Activated CD4-positive, alpha-beta memory T cell treated with anti-CD3 and anti-CD28 coated beads, Interleukin-2, amount 10 ng/mL, durations not matched to agents 7 days and 5 days (primary cell): ENCODE measurements around the gene MTR. TPM values are rescaled to one million over a fixed set of nuclear protein-coding genes. Genes with fewer than 3 reads are reported as not detected.

Experiments
- CTCF ChIA-PET: fragments of 350-600 bp; sonication (Branson Sonifier 250); formaldehyde crosslinking; loops from one replicate; lab custom pipeline; 2021; ENCODE audit warnings: antibody characterized with exemption, inconsistent platforms; lab: Charles Lee
- POLR2A ChIA-PET: fragments of 350-600 bp; sonication (Branson Sonifier 250); formaldehyde crosslinking; loops from one replicate; lab custom pipeline; 2021; ENCODE audit warnings: antibody characterized with exemption; lab: Charles Lee
- DNase-seq: peaks from one replicate; pipeline ENCODE4 v3.0.0-alpha.2; 2020
- H3K27ac Mint-ChIP-seq: one replicate; pipeline ENCODE4 v1.8.0; 2021; ENCODE audit warnings: mild to moderate bottlenecking, mixed read lengths
- H3K27me3 Mint-ChIP-seq: one replicate; pipeline ENCODE4 v1.8.0; 2021; ENCODE audit warnings: mixed read lengths
- H3K36me3 Mint-ChIP-seq: one replicate; pipeline ENCODE4 v1.8.0; 2021; ENCODE audit warnings: low read depth, mixed read lengths
- H3K4me1 Mint-ChIP-seq: one replicate; pipeline ENCODE4 v1.8.0; 2021; ENCODE audit warnings: mixed read lengths
- H3K4me3 Mint-ChIP-seq: one replicate; pipeline ENCODE4 v1.8.0; 2021; ENCODE audit warnings: mild to moderate bottlenecking, mixed read lengths
- H3K9me3 Mint-ChIP-seq: one replicate; pipeline ENCODE4 v1.8.0; 2021; ENCODE audit warnings: mixed read lengths
- total RNA-seq, 2 experiments: library from RNA; stranded (reverse); gene quantifications; one replicate each; pipeline ENCODE4 v1.2.3, GENCODE V29; 2021

Gene MTR
- total RNA-seq, 2 experiments from 2014 or later: 43.9 to 46.4 TPM

- no peak overlapping the region for H3K4me3 Mint-ChIP-seq
- H3K27ac Mint-ChIP-seq: no peak overlapping the region
- DNase-seq: no peak
- ChIA-PET CTCF (no interaction called here), POLR2A (no interaction called here)
- no peaks in the 10 kb centered on the region for H3K36me3 Mint-ChIP-seq
- H3K4me1 Mint-ChIP-seq: no peaks in the 10 kb centered on the region
- no peaks in the 10 kb centered on the region for H3K9me3 Mint-ChIP-seq
- peaks cover 4% of the 10 kb centered on the region for H3K27me3 Mint-ChIP-seq
These were observed 143.7 kb downstream of the MTR start for GRCh38 chr1:236938760-236939159.

- no peaks in the 10 kb centered on the region for H3K4me1 Mint-ChIP-seq
- H3K27me3 Mint-ChIP-seq: peaks cover 6% of the 10 kb centered on the region
- POLR2A ChIA-PET: no interaction called here
- no peak overlapping the region for H3K4me3 Mint-ChIP-seq
- no peaks in the 10 kb centered on the region for H3K36me3 Mint-ChIP-seq
- CTCF ChIA-PET: no interaction called here
- no peaks in the 10 kb centered on the region for H3K9me3 Mint-ChIP-seq
- H3K27ac Mint-ChIP-seq: no peak overlapping the region
- no peak for DNase-seq
These were observed 147.3 kb downstream of the MTR start for GRCh38 chr1:236942431-236942830.

- Mint-ChIP-seq H3K4me3 (no peak overlapping the region), H3K9me3 (no peaks in the 10 kb centered on the region), H3K27ac (no peak overlapping the region), H3K36me3 (no peaks in the 10 kb centered on the region), H3K27me3 (peaks cover 3% of the 10 kb centered on the region), H3K4me1 (no peaks in the 10 kb centered on the region)
- ChIA-PET CTCF (no interaction called here), POLR2A (no interaction called here)
- no peak for DNase-seq
These were observed 149.5 kb downstream of the MTR start for GRCh38 chr1:236944556-236944955.

- H3K4me1 Mint-ChIP-seq: no peaks in the 10 kb centered on the region
- ChIA-PET CTCF (no interaction called here), POLR2A (no interaction called here)
- no peak overlapping the region for H3K27ac Mint-ChIP-seq
- DNase-seq: no peak
- no peaks in the 10 kb centered on the region for H3K36me3 Mint-ChIP-seq
- H3K4me3 Mint-ChIP-seq: no peak overlapping the region
- no peaks in the 10 kb centered on the region for H3K9me3 Mint-ChIP-seq
- H3K27me3 Mint-ChIP-seq: peaks cover 3% of the 10 kb centered on the region
These were observed 149.9 kb downstream of the MTR start for GRCh38 chr1:236945002-236945401.

- DNase-seq: no peak
- Mint-ChIP-seq H3K27me3 (peaks cover 3% of the 10 kb centered on the region), H3K4me3 (no peak overlapping the region), H3K9me3 (no peaks in the 10 kb centered on the region), H3K27ac (no peak overlapping the region), H3K36me3 (no peaks in the 10 kb centered on the region), H3K4me1 (no peaks in the 10 kb centered on the region)
- CTCF ChIA-PET: no interaction called here
- POLR2A ChIA-PET: no interaction called here
These were observed 152.7 kb downstream of the MTR start for GRCh38 chr1:236947794-236948193.

- CTCF ChIA-PET: no interaction called here
- POLR2A ChIA-PET: no interaction called here
- peaks cover 3% of the 10 kb centered on the region for H3K27me3 Mint-ChIP-seq
These were observed 153.3 kb downstream of the MTR start for GRCh38 chr1:236948381-236948780.

GRCh38 chr1:236948996-236949395, 153.9 kb downstream of the MTR start:
- CTCF ChIA-PET: no interaction called here
- no peak for DNase-seq
- no peak overlapping the region for H3K4me3 Mint-ChIP-seq
- no peaks in the 10 kb centered on the region for H3K9me3 Mint-ChIP-seq
- H3K27me3 Mint-ChIP-seq: peaks cover 3% of the 10 kb centered on the region
- no peak overlapping the region for H3K27ac Mint-ChIP-seq
- POLR2A ChIA-PET: no interaction called here
- H3K36me3 Mint-ChIP-seq: no peaks in the 10 kb centered on the region
- no peaks in the 10 kb centered on the region for H3K4me1 Mint-ChIP-seq

More at GRCh38 chr1:236948381-236948780, 153.3 kb downstream of the MTR start:
- Mint-ChIP-seq H3K27ac (no peak overlapping the region), H3K4me1 (no peaks in the 10 kb centered on the region), H3K36me3 (no peaks in the 10 kb centered on the region), H3K4me3 (no peak overlapping the region), H3K9me3 (no peaks in the 10 kb centered on the region)
- DNase-seq: no peak

GRCh38 chr1:236950365-236950764, 155.3 kb downstream of the MTR start:
- no peaks in the 10 kb centered on the region for H3K4me1 Mint-ChIP-seq
- ChIA-PET POLR2A (no interaction called here), CTCF (interaction anchor here (0.6 kb wide), 1 partner anchor 90 kb away, joined by 3 read pairs; no protein-coding TSS in a partner anchor)
- DNase-seq: no peak
- no peaks in the 10 kb centered on the region for H3K36me3 Mint-ChIP-seq
- H3K9me3 Mint-ChIP-seq: no peaks in the 10 kb centered on the region
- H3K4me3 Mint-ChIP-seq: no peak overlapping the region
- no peak overlapping the region for H3K27ac Mint-ChIP-seq
- no peaks in the 10 kb centered on the region for H3K27me3 Mint-ChIP-seq

- no peaks in the 10 kb centered on the region for H3K27me3 Mint-ChIP-seq
- H3K27ac Mint-ChIP-seq: no peak overlapping the region
These were observed 156.6 kb downstream of the MTR start for GRCh38 chr1:236951672-236952071.

GRCh38 chr1:236952246-236953003, 157.3 kb downstream of the MTR start:
- DNase-seq: no peak
- POLR2A ChIA-PET: no interaction called here
- no peaks in the 10 kb centered on the region for H3K4me1 Mint-ChIP-seq
- no peaks in the 10 kb centered on the region for H3K9me3 Mint-ChIP-seq
- no peak overlapping the region for H3K27ac Mint-ChIP-seq
- H3K4me3 Mint-ChIP-seq: no peak overlapping the region
- no peaks in the 10 kb centered on the region for H3K36me3 Mint-ChIP-seq
- H3K27me3 Mint-ChIP-seq: no peaks in the 10 kb centered on the region
- CTCF ChIA-PET: no interaction called here

More at GRCh38 chr1:236951672-236952071, 156.6 kb downstream of the MTR start:
- Mint-ChIP-seq H3K36me3 (no peaks in the 10 kb centered on the region), H3K4me3 (no peak overlapping the region), H3K4me1 (no peaks in the 10 kb centered on the region), H3K9me3 (no peaks in the 10 kb centered on the region)
- CTCF ChIA-PET: no interaction called here
- DNase-seq: no peak
- POLR2A ChIA-PET: no interaction called here

- H3K9me3 Mint-ChIP-seq: no peaks in the 10 kb centered on the region
- H3K36me3 Mint-ChIP-seq: no peaks in the 10 kb centered on the region
- DNase-seq: no peak
- no peak overlapping the region for H3K4me3 Mint-ChIP-seq
- ChIA-PET CTCF (no interaction called here), POLR2A (no interaction called here)
- no peaks in the 10 kb centered on the region for H3K27me3 Mint-ChIP-seq
- H3K4me1 Mint-ChIP-seq: no peaks in the 10 kb centered on the region
- no peak overlapping the region for H3K27ac Mint-ChIP-seq
These were observed 158.1 kb downstream of the MTR start for GRCh38 chr1:236953151-236953700.
